Activated CD8-positive, alpha-beta T cell treated with anti-CD3 and anti-CD28 coated beads, Interleukin-2, amount 10 ng/mL, durations not matched to agents 7 days and 5 days (primary cell): ENCODE results near the gene AMZ1. TPM values are rescaled to one million over a fixed set of nuclear protein-coding genes. Genes with fewer than 3 reads are reported as not detected.
A peak's percentile ranks its signal among the peaks of the same experiment; 100 is the strongest.

Source experiments
- ATAC-seq: fragments of 150-1000 bp; cut with Tn5 transposase; one replicate; pipeline ENCODE4 v1.10.0; 2021; ENCODE audit warnings: moderate library complexity
- CTCF ChIA-PET: fragments of 350-600 bp; sonication (Branson Sonifier 250); formaldehyde crosslinking; loops from one replicate; lab custom pipeline; 2021; ENCODE audit warnings: antibody characterized with exemption; lab: Charles Lee
- POLR2A ChIA-PET: fragments of 350-600 bp; sonication (Branson Sonifier 250); formaldehyde crosslinking; loops from one replicate; lab custom pipeline; 2021; ENCODE audit warnings: antibody characterized with exemption; lab: Charles Lee
- DNase-seq: peaks from one replicate; pipeline ENCODE4 v3.0.0-alpha.2; 2020
- H3K27ac Mint-ChIP-seq: one replicate; pipeline ENCODE4 v1.8.0; 2021; ENCODE audit warnings: mild to moderate bottlenecking, mixed read lengths
- H3K27me3 Mint-ChIP-seq: one replicate; pipeline ENCODE4 v1.8.0; 2021; ENCODE audit warnings: low read depth, mixed read lengths
- H3K36me3 Mint-ChIP-seq: one replicate; pipeline ENCODE4 v1.8.0; 2021; ENCODE audit warnings: low read depth, mixed read lengths
- H3K4me1 Mint-ChIP-seq: one replicate; pipeline ENCODE4 v1.8.0; 2021; ENCODE audit warnings: low read depth, mixed read lengths
- H3K4me3 Mint-ChIP-seq: one replicate; pipeline ENCODE4 v1.8.0; 2021; ENCODE audit warnings: mild to moderate bottlenecking, mixed read lengths
- H3K9me3 Mint-ChIP-seq: one replicate; pipeline ENCODE4 v1.8.0; 2022; ENCODE audit warnings: mixed read lengths; ENCODE audit not compliant: insufficient read depth
- total RNA-seq, 2 experiments: library from RNA; stranded (reverse); gene quantifications; one replicate each; pipeline ENCODE4 v1.2.3, GENCODE V29; 2021

The AMZ1 gene
- total RNA-seq, 2 experiments from 2014 or later: not detected

DNA sequence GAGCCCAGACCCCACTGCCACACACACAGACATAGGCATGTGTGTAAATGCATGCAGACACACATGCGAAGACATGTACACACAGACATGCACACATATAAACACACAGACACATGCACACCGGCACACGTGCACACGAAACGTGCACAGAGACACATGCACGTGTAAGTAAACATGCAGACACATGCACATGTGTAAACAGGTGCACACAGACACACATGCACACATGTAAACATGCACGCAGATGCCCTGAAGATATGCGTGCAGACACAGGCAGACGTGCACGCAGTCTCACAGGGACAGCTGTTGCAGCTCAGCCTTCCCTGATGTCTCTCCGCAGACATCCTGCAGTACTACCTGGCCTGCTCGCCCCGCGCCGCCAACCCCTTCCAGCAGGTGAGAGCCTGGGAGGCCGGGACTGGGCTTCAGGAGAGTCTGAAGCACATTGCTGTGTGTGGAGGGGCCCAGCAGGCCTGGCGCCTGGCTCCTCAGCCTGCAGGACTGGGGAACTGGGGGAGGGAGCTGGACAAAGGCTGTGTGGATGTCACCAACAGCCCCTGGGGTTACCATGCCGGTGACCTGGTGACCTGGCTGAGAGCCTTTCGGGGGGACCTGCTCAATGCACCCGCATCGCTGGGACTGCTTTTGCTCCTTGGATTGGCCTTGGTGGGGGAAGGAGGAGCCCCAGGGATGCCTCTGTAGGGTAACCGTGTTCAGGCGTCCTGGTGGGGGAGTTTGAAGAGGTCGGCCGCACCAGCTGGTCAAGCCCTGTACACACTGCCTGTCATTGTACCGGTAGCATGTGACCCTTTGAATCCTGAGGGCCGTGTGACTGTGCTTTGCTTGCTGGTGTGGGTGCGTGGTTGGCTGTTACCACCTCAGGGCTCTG, 35.9 kb upstream of the AMZ1 start:
- POLR2A ChIA-PET: interaction anchor here (0.9 kb wide), 1 partner anchor 129 kb away, joined by 3 read pairs; no protein-coding TSS in a partner anchor
- no peaks in the 10 kb centered on the region for H3K9me3 Mint-ChIP-seq
- no peak overlapping the region for H3K4me3 Mint-ChIP-seq
- no peak overlapping the region for H3K27ac Mint-ChIP-seq
- peaks cover 2% of the 10 kb centered on the region for H3K36me3 Mint-ChIP-seq
- peaks cover 8% of the 10 kb centered on the region for H3K4me1 Mint-ChIP-seq
- no peaks in the 10 kb centered on the region for H3K27me3 Mint-ChIP-seq
- CTCF ChIA-PET: interaction anchor here (0.7 kb wide), 1 partner anchor 10 kb away, joined by 3 read pairs; no protein-coding TSS in a partner anchor
- ATAC-seq (no peak), DNase-seq (no peak)

DNA sequence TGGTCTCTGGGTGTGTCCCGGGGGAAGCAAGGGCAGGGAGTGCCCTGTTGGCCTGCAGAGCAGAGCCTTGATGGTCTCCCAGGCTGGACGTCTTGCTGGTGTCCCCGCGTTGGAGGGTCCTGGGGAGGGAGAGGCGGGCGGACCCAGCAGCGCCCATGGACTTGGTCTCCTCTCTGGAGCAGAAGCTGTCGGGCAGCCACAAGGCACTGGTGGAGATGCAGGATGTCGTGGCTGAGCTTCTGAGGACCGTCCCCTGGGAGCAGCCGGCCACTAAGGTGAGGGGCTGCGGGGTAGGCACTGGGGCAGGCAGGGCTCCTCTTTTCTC, 35.3 kb upstream of the AMZ1 start:
- H3K36me3 Mint-ChIP-seq: peaks cover 2% of the 10 kb centered on the region
- no peaks in the 10 kb centered on the region for H3K9me3 Mint-ChIP-seq
- CTCF ChIA-PET: no interaction called here
- H3K4me1 Mint-ChIP-seq: peaks cover 8% of the 10 kb centered on the region
- H3K4me3 Mint-ChIP-seq: no peak overlapping the region
- H3K27me3 Mint-ChIP-seq: no peaks in the 10 kb centered on the region
- ATAC-seq (no peak), DNase-seq (no peak)
- POLR2A ChIA-PET: interaction anchor here (0.9 kb wide), 1 partner anchor 130 kb away, joined by 3 read pairs; no protein-coding TSS in a partner anchor
- H3K27ac Mint-ChIP-seq: no peak overlapping the region

DNA sequence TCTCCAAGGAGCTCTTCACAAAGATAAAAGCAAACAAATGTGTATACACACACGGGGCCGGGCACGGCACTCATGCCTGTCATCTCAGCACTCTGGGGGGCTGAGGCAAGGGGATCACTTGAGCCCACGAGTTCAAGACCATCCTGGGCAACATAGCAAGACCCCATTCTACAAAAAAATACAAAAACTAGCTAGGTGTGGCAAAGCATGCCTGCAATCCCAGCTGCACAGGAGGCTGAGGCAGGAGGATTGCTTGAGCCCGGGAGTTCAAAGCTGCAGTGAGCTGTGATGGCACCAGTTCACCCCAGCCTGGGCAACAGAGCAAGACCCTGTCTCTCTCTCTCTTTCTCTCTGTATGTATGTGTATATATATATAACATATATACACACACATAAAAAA, 33.9 kb upstream of the AMZ1 start:
- Mint-ChIP-seq H3K4me3 (no peak overlapping the region), H3K27ac (no peak overlapping the region), H3K4me1 (peaks cover 8% of the 10 kb centered on the region), H3K36me3 (no peaks in the 10 kb centered on the region), H3K27me3 (no peaks in the 10 kb centered on the region), H3K9me3 (no peaks in the 10 kb centered on the region)
- ATAC-seq (no peak), DNase-seq (no peak)
- CTCF ChIA-PET: interaction anchor here (1.0 to 1.8 kb wide), 3 partner anchors 45 to 185 kb away, joined by 3 to 8 read pairs (median 5); no protein-coding TSS in a partner anchor
- POLR2A ChIA-PET: no interaction called here

DNA sequence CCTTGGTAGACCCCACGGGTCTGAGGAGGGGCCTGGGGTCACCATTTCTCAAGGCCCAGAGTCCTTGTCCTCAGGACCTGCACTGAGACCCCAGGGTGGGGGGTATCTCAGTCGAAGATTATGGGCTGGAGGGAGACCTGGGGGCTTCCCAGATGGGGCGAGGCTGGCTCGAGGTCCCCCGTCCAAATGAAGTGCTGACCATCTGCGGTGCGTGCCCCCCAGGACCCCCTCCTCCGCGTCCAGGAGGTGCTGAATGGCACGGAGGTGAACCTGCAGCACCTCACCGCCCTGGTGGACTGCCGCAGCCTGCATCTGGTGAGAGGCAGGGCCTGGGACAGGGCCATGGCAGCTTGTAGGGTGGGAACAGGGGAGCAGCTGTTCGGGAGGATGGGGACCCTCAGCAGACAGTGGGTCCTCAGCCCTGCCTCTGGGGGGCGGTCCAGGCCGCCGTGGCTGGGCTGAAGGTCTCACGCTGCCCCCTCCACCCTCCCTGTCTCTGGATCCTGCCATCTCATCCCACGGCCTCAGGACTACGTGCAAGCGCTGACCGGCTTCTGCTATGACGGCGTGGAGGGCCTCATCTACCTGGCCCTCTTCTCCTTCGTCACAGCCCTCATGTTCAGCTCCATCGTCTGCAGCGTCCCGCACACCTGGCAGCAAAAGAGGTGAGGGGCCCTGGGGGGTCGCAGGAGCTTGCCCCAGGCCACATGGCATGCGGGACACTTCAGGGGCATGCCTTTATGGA, 32.0 kb upstream of the AMZ1 start:
- ATAC-seq (no peak), DNase-seq (no peak)
- no peaks in the 10 kb centered on the region for H3K9me3 Mint-ChIP-seq
- no peak overlapping the region for H3K4me3 Mint-ChIP-seq
- no peaks in the 10 kb centered on the region for H3K27me3 Mint-ChIP-seq
- POLR2A ChIA-PET: no interaction called here
- no peak overlapping the region for H3K27ac Mint-ChIP-seq
- H3K36me3 Mint-ChIP-seq: no peaks in the 10 kb centered on the region
- peaks cover 8% of the 10 kb centered on the region for H3K4me1 Mint-ChIP-seq
- CTCF ChIA-PET: interaction anchor here (0.9 to 1.7 kb wide), 3 partner anchors 11 to 187 kb away, joined by 3 to 6 read pairs (median 4); no protein-coding TSS in a partner anchor

DNA sequence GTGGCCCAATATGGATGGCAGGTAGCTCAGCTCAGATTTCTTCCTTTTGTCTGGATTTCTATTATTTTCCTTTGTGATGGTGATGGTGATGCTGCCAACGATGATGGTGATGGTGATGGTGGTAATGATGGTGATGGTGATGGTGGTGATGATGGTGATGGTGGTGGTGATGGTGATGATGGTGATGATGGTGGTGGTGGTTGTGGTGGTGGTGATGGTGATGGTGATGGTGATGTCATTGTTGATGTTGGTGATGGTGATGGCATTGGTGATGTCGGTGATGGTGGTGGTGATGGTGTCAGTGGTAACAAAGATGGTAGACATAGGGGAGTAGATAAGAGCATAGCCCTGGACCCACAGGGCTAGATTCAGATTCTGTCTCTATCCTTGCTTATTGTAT, 30.8 kb upstream of the AMZ1 start:
- ChIA-PET CTCF (interaction anchor here (0.9 to 1.7 kb wide), 3 partner anchors 12 to 189 kb away, joined by 3 to 6 read pairs (median 4); no protein-coding TSS in a partner anchor), POLR2A (no interaction called here)
- no peak for ATAC-seq
- Mint-ChIP-seq H3K4me1 (peaks cover 6% of the 10 kb centered on the region), H3K27ac (peak overlapping the region; percentile 11), H3K36me3 (no peaks in the 10 kb centered on the region), H3K27me3 (no peaks in the 10 kb centered on the region), H3K4me3 (no peak overlapping the region), H3K9me3 (no peaks in the 10 kb centered on the region)
- DNase-seq: no peak

DNA sequence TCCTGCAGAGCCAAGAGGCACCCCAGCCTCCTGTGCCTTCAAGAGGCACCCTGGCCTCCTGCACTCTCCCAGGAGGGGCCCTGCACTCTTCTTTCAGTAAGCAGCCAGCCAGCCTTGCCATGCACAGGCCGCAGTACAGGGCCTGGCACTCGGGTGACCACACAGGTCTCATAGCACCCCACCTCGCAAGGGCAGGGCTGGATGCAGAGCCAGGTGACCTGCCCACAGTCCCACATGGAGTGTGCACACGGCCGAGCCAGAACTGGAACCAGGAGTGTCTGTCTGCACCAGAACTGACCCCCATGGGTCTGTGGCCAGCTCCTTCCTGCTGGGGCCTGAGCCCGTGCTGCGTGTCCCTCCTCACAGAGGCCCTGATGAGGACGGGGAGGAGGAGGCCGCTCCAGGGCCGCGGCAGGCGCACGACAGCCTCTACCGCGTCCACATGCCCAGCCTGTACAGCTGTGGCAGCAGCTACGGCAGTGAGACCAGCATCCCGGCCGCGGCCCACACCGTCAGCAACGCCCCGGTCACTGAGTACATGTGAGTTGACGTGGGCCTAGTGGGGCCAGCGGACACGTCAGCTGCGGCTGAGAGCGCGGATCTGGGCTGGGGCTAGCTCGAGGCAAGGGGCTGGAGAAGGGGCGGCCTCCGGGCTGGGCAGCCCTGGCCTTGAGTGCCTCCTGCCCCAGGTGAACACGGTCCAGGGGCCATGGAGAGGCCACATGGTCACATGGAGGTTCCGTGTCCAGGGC, 29.9 kb upstream of the AMZ1 start:
- ATAC-seq: no peak
- CTCF ChIA-PET: interaction anchor here (1.3 to 2.0 kb wide), 3 partner anchors 13 to 52 kb away, joined by 4 to 6 read pairs (median 5); no protein-coding TSS in a partner anchor
- DNase-seq: no peak
- Mint-ChIP-seq H3K36me3 (no peaks in the 10 kb centered on the region), H3K4me3 (no peak overlapping the region), H3K9me3 (no peaks in the 10 kb centered on the region), H3K27me3 (no peaks in the 10 kb centered on the region), H3K27ac (no peak overlapping the region), H3K4me1 (no peaks in the 10 kb centered on the region)
- POLR2A ChIA-PET: no interaction called here

DNA sequence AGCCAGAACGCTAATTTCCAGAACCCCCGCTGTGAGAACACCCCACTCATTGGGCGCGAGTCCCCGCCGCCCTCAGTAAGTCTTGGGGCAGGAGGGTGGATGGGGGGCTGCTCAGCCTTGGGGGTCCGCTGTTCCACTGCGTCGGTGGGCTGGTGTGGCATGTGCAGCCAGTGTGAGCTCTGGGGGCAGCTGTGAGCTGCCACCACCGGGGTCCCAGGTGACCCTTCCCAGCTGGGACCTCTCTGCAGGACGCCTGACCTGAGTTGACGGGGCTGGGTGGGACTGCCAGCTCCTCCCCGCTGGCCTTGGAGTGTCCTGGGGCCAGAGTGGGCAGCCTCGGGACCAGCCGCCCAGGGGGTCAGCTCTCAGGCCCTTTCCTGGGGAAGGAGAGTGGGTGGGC, 29.1 kb upstream of the AMZ1 start:
- no peak overlapping the region for H3K27ac Mint-ChIP-seq
- H3K9me3 Mint-ChIP-seq: no peaks in the 10 kb centered on the region
- POLR2A ChIA-PET: interaction anchor here (1.4 kb wide), 1 partner anchor 10 kb away, joined by 3 read pairs; no protein-coding TSS in a partner anchor
- CTCF ChIA-PET: interaction anchor here (1.3 to 2.0 kb wide), 2 partner anchors 12 to 51 kb away, joined by 4 to 5 read pairs; no protein-coding TSS in a partner anchor
- H3K4me1 Mint-ChIP-seq: no peaks in the 10 kb centered on the region
- H3K27me3 Mint-ChIP-seq: no peaks in the 10 kb centered on the region
- H3K4me3 Mint-ChIP-seq: no peak overlapping the region
- no peak for DNase-seq
- no peak for ATAC-seq
- H3K36me3 Mint-ChIP-seq: no peaks in the 10 kb centered on the region

DNA sequence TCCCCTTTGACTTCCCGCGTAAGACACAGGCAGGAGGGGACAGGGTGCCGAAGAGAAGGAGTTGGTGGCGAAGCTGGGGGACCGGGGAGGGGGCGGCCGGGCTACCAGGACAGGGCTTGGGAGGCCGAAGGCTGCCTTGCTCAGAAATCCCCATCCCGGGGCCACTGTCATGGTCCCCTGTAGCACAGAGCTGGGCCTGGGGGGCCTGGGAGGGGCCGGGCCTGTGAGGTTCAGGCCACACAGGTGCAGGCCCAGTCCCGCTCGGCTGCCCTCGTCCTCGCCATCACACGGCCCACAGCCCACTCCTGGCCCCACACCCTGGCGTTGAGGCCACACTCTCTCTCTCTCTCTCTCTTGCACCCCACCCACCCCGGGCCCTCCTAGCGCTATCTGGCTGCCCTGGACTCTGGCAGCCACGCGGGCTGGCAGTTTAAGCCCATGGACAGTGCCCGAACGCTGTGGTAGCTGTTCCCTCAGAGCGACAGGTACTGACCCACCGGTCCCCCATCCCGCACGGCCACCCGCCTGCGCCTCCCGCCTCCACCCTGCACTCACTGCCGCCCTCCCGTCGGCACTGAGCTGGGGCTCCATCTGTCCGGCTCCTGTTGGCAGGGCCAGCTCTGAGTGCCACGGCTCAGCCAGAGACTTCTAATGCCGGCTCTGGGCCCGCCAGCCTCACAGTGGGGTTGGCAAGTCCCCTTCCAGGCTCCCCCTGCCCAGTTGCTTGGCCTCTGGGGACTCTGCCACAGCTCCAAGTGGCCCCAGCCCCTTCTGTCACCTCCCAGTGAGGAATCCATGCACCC, 28.2 kb upstream of the AMZ1 start:
- Mint-ChIP-seq H3K4me3 (no peak overlapping the region), H3K9me3 (no peaks in the 10 kb centered on the region), H3K4me1 (no peaks in the 10 kb centered on the region), H3K27me3 (no peaks in the 10 kb centered on the region), H3K27ac (no peak overlapping the region), H3K36me3 (no peaks in the 10 kb centered on the region)
- ChIA-PET CTCF (interaction anchor here (2.0 kb wide), 1 partner anchor 51 kb away, joined by 4 read pairs; no protein-coding TSS in a partner anchor), POLR2A (interaction anchor here (1.4 kb wide), 1 partner anchor 10 kb away, joined by 3 read pairs; no protein-coding TSS in a partner anchor)
- ATAC-seq (no peak), DNase-seq (no peak)

DNA sequence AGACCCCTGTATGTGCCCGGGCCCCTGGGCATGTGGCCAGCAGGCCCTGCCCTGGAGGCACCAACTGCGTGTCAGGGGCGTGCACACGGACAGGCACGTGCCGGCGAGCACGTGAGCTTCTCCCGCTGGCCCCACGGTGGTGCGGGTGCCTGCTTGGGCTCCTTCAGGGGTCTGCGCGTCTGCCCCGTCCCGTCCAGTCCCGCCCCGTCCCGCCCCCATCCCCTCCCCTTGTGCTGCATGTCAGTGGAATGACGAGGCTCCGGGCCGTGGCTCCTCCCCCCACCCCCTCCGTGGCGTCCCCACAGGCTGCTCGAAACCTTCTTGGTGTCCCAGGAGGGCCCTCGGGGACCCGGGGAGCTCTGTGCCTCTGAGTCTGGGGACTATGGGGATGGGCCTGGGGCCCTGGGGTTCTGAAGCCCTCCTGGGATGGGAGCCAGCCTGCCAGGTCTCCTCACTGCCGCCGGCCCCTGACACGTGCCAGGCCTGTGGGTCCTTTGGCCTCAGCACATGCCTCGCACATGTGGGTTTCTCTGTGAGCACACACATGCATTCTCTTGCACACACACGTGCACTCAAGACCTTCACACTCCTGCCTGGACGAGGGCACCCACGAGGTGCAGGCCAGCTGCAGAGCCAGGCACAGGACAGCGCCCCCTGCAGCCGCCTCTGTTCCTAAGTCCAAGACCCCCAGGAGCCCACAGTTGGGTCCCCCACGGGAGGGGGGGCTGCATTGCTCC, 27.5 kb upstream of the AMZ1 start:
- Mint-ChIP-seq H3K27ac (no peak overlapping the region), H3K27me3 (no peaks in the 10 kb centered on the region), H3K36me3 (no peaks in the 10 kb centered on the region), H3K4me1 (peaks cover 3% of the 10 kb centered on the region), H3K4me3 (no peak overlapping the region), H3K9me3 (no peaks in the 10 kb centered on the region)
- DNase-seq (no peak), ATAC-seq (no peak)
- ChIA-PET CTCF (no interaction called here), POLR2A (interaction anchor here (1.4 kb wide), 1 partner anchor 11 kb away, joined by 3 read pairs; no protein-coding TSS in a partner anchor)

DNA sequence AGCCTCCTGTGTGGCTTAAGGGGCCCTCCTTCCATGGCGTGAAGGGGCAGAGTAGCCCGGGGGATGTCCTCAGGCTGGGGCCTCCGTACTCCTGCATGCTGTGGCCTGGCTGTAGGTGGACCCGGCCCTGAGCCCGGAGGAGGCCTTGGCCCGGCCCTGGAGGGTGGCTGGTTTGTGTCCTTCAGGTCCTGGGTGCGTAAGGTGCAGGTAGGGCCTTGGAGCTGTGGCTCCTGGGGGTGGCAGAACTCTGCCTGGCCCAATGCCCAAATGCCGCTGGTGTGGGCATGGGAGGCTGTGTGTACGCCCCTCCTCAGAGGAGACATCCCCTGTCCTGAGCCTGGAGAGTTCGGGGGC, 26.9 kb upstream of the AMZ1 start:
- Mint-ChIP-seq H3K27ac (no peak overlapping the region), H3K4me1 (peaks cover 3% of the 10 kb centered on the region), H3K4me3 (no peak overlapping the region), H3K27me3 (no peaks in the 10 kb centered on the region), H3K9me3 (no peaks in the 10 kb centered on the region), H3K36me3 (no peaks in the 10 kb centered on the region)
- CTCF ChIA-PET: no interaction called here
- ATAC-seq (no peak), DNase-seq (no peak)
- POLR2A ChIA-PET: no interaction called here
